ENCODE data around the gene L3MBTL2.

GRCh38 chr22:41263704-41264103, 58.6 kb downstream of the L3MBTL2 start:
- TF ChIP-seq CTCF (IDR thresholded peaks at IDR 0.05; ENCODE audit: low read depth, low read length), result no peak
- no peak for TF ChIP-seq EZH2phosphoT487 (IDR thresholded peaks at IDR 0.05; ENCODE audit: low read depth)

Measured in OCI-LY3 (cell line).